Astrocyte (in vitro differentiated cells and primary cell): ENCODE data around the gene MYO5B. TPM values are rescaled to one million over a fixed set of nuclear protein-coding genes. Genes with fewer than 3 reads are reported as not detected.
A peak's percentile ranks its signal among the peaks of the same experiment; 100 is the strongest.
"Not testable (repeated sequence)": the region's sequence is repeated elsewhere in the genome, so short reads cannot be mapped to it uniquely, and the experiment has no call there.

Source experiments
- DNase-seq: peaks from one replicate; pipeline ENCODE4 v3.0.0-alpha.2; 2010; ENCODE audit warnings: low read depth
- FAIRE-seq: peaks from 2 replicates; lab custom pipeline; 2011; peaks lifted over from hg19 to GRCh38; lab: Jason Lieb, UNC
- H2AFZ ChIP-seq: 2 replicates; pipeline ENCODE4 v1.6.0; 2012; ENCODE audit warnings: low read depth, low read length, inconsistent platforms
- H3K27ac ChIP-seq: 2 replicates; pipeline ENCODE4 v1.5.1; 2011; ENCODE audit warnings: low read depth, low read length, inconsistent platforms
- H3K27me3 ChIP-seq: 2 replicates; pipeline ENCODE4 v1.6.0; 2011; ENCODE audit warnings: low read length, inconsistent platforms; ENCODE audit not compliant: insufficient read depth
- H3K36me3 ChIP-seq: 2 replicates; pipeline ENCODE4 v1.5.1; 2011; ENCODE audit warnings: low read length, inconsistent platforms; ENCODE audit not compliant: insufficient read depth
- H3K4me1 ChIP-seq: 2 replicates; pipeline ENCODE4 v1.5.1; 2011; ENCODE audit warnings: low read length, inconsistent platforms; ENCODE audit not compliant: insufficient read depth
- H3K4me2 ChIP-seq: 2 replicates; pipeline ENCODE4 v1.6.0; 2012; ENCODE audit warnings: low read length, inconsistent platforms
- H3K4me3 ChIP-seq: 2 replicates; pipeline ENCODE4 v1.5.1; 2011; ENCODE audit warnings: low read depth, mild to moderate bottlenecking, low read length, inconsistent platforms; ENCODE audit not compliant: insufficient read depth
- H3K79me2 ChIP-seq: 2 replicates; pipeline ENCODE4 v1.6.0; 2012; ENCODE audit warnings: mild to moderate bottlenecking, low read length, inconsistent platforms; ENCODE audit not compliant: insufficient read depth
- H3K9ac ChIP-seq: 2 replicates; pipeline ENCODE4 v1.6.0; 2012; ENCODE audit warnings: mild to moderate bottlenecking, low read length, inconsistent platforms
- H3K9me3 ChIP-seq: 2 replicates; pipeline ENCODE4 v1.5.1; 2012; ENCODE audit warnings: low read depth, mild to moderate bottlenecking, low read length, inconsistent platforms; ENCODE audit not compliant: insufficient read depth
- H4K20me1 ChIP-seq: 2 replicates; pipeline ENCODE4 v1.6.0; 2012; ENCODE audit warnings: low read length, inconsistent platforms; ENCODE audit not compliant: insufficient read depth
- H3K27ac Mint-ChIP-seq: one replicate; pipeline ENCODE4 v1.8.0; 2021; ENCODE audit warnings: mild to moderate bottlenecking, mixed read lengths; ENCODE audit not compliant: unreplicated experiment
- H3K27me3 Mint-ChIP-seq: one replicate; pipeline ENCODE4 v1.8.0; 2021; ENCODE audit warnings: low read depth, mixed read lengths; ENCODE audit not compliant: unreplicated experiment
- H3K36me3 Mint-ChIP-seq: one replicate; pipeline ENCODE4 v1.8.0; 2021; ENCODE audit warnings: low read depth, mixed read lengths; ENCODE audit not compliant: unreplicated experiment
- H3K4me1 Mint-ChIP-seq: one replicate; pipeline ENCODE4 v1.8.0; 2021; ENCODE audit warnings: low read depth, mixed read lengths; ENCODE audit not compliant: unreplicated experiment
- H3K4me3 Mint-ChIP-seq: one replicate; pipeline ENCODE4 v1.8.0; 2021; ENCODE audit warnings: mild to moderate bottlenecking, moderate library complexity, mixed read lengths; ENCODE audit not compliant: unreplicated experiment
- H3K9me3 Mint-ChIP-seq: one replicate; pipeline ENCODE4 v1.8.0; 2021; ENCODE audit warnings: mild to moderate bottlenecking, mixed read lengths; ENCODE audit not compliant: unreplicated experiment
- EZH2 ChIP-seq: IDR thresholded peaks from 2 replicates; pipeline ENCODE4 v1.6.1; 2012; ENCODE audit warnings: mild to moderate bottlenecking, low read length, inconsistent platforms; ENCODE audit not compliant: insufficient read depth
- total RNA-seq: library from RNA; stranded (reverse); gene quantifications from 2 replicates; pipeline ENCODE4 v1.2.1, GENCODE V29; 2021
- TF ChIP-seq, protein P1 (sequence below): IDR thresholded peaks from 2 replicates; pipeline ENCODE4 v1.5.1; 2011; ENCODE audit warnings: low read depth, mild to moderate bottlenecking, inconsistent platforms, low read length, moderate library complexity; ENCODE audit not compliant: insufficient read depth

MYO5B gene
- total RNA-seq, 1 donor from 2014 or later: 8.3 TPM

- H3K9ac ChIP-seq: no peak overlapping the region
- no peaks in the 10 kb centered on the region for H3K27me3 ChIP-seq
- H3K27me3 Mint-ChIP-seq: no peaks in the 10 kb centered on the region
- H3K79me2 ChIP-seq: no peaks in the 10 kb centered on the region
- peaks cover 16% of the 10 kb centered on the region for H3K36me3 Mint-ChIP-seq
- no peaks in the 10 kb centered on the region for H4K20me1 ChIP-seq
- no peak overlapping the region for H2AFZ ChIP-seq
- H3K27ac Mint-ChIP-seq: no peak overlapping the region
- TF ChIP-seq, protein P1, sequence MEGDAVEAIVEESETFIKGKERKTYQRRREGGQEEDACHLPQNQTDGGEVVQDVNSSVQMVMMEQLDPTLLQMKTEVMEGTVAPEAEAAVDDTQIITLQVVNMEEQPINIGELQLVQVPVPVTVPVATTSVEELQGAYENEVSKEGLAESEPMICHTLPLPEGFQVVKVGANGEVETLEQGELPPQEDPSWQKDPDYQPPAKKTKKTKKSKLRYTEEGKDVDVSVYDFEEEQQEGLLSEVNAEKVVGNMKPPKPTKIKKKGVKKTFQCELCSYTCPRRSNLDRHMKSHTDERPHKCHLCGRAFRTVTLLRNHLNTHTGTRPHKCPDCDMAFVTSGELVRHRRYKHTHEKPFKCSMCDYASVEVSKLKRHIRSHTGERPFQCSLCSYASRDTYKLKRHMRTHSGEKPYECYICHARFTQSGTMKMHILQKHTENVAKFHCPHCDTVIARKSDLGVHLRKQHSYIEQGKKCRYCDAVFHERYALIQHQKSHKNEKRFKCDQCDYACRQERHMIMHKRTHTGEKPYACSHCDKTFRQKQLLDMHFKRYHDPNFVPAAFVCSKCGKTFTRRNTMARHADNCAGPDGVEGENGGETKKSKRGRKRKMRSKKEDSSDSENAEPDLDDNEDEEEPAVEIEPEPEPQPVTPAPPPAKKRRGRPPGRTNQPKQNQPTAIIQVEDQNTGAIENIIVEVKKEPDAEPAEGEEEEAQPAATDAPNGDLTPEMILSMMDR: no peak
- no peak for TF ChIP-seq EZH2
- FAIRE-seq: no peak
- no peak for DNase-seq
- no peak overlapping the region for H3K4me2 ChIP-seq
- H3K36me3 ChIP-seq: peaks cover 11% of the 10 kb centered on the region
- no peak overlapping the region for H3K4me3 ChIP-seq
- peaks cover 2% of the 10 kb centered on the region for H3K9me3 Mint-ChIP-seq
- H3K4me3 Mint-ChIP-seq: no peak overlapping the region
- no peaks in the 10 kb centered on the region for H3K9me3 ChIP-seq
- no peak overlapping the region for H3K27ac ChIP-seq
- H3K4me1 Mint-ChIP-seq: peaks cover 11% of the 10 kb centered on the region
- H3K4me1 ChIP-seq: peaks cover 2% of the 10 kb centered on the region
Measured at GRCh38 chr18:49798001-49798400, 396.9 kb downstream of the MYO5B start.

GRCh38 chr18:49795612-49796552 lies 399.1 kb downstream of the MYO5B start:
- Histone ChIP-seq H3K9ac (no peak overlapping the region), H2AFZ (no peak overlapping the region), H3K27me3 (no peaks in the 10 kb centered on the region), H4K20me1 (no peaks in the 10 kb centered on the region), H3K36me3 (peaks cover 14% of the 10 kb centered on the region), H3K4me2 (no peak overlapping the region), H3K4me1 (peaks cover 2% of the 10 kb centered on the region), H3K9me3 (no peaks in the 10 kb centered on the region), H3K4me3 (no peak overlapping the region), H3K79me2 (no peaks in the 10 kb centered on the region), H3K27ac (no peak overlapping the region)
- H3K36me3 Mint-ChIP-seq: peaks cover 13% of the 10 kb centered on the region
- DNase-seq (peak; percentile 26), FAIRE-seq (peak; percentile 49)
- no peak for TF ChIP-seq EZH2
- peaks cover 11% of the 10 kb centered on the region for H3K4me1 Mint-ChIP-seq
- no peak overlapping the region for H3K4me3 Mint-ChIP-seq
- peaks cover 2% of the 10 kb centered on the region for H3K9me3 Mint-ChIP-seq
- no peaks in the 10 kb centered on the region for H3K27me3 Mint-ChIP-seq
- peak overlapping the region; percentile 28 for H3K27ac Mint-ChIP-seq

DNA sequence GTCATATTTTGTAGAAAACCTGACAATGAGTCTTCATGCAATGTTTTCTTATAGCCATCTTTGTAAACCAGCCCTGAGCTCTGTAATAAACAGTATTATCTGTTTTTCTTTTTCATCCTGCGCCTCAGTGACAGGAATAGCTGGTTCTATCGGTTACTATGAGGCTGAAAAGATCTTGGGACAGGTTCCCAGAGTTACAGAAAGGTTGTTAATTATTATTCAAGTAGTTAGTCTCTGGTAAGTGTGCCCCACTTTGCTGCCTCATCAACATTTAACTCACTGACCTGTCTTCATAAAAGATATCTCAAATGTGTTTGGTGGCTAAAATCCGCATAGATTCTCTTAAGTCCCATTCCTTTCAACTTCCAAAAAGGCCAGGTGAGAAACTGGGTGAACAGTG lies 400.2 kb downstream of the MYO5B start:
- no peak overlapping the region for H2AFZ ChIP-seq
- peaks cover 12% of the 10 kb centered on the region for H3K36me3 Mint-ChIP-seq
- H3K4me3 Mint-ChIP-seq: no peak overlapping the region
- H3K27ac ChIP-seq: no peak overlapping the region
- DNase-seq (no peak), FAIRE-seq (no peak)
- H3K27me3 ChIP-seq: no peaks in the 10 kb centered on the region
- H3K36me3 ChIP-seq: peaks cover 14% of the 10 kb centered on the region
- peaks cover 2% of the 10 kb centered on the region for H3K4me1 ChIP-seq
- no peak overlapping the region for H3K9ac ChIP-seq
- no peak overlapping the region for H3K27ac Mint-ChIP-seq
- TF ChIP-seq, protein P1: no peak
- no peak for TF ChIP-seq EZH2
- no peaks in the 10 kb centered on the region for H3K79me2 ChIP-seq
- H3K27me3 Mint-ChIP-seq: no peaks in the 10 kb centered on the region
- H4K20me1 ChIP-seq: no peaks in the 10 kb centered on the region
- H3K4me3 ChIP-seq: no peak overlapping the region
- H3K9me3 Mint-ChIP-seq: no peaks in the 10 kb centered on the region
- no peaks in the 10 kb centered on the region for H3K9me3 ChIP-seq
- peaks cover 13% of the 10 kb centered on the region for H3K4me1 Mint-ChIP-seq
- H3K4me2 ChIP-seq: no peak overlapping the region

DNA sequence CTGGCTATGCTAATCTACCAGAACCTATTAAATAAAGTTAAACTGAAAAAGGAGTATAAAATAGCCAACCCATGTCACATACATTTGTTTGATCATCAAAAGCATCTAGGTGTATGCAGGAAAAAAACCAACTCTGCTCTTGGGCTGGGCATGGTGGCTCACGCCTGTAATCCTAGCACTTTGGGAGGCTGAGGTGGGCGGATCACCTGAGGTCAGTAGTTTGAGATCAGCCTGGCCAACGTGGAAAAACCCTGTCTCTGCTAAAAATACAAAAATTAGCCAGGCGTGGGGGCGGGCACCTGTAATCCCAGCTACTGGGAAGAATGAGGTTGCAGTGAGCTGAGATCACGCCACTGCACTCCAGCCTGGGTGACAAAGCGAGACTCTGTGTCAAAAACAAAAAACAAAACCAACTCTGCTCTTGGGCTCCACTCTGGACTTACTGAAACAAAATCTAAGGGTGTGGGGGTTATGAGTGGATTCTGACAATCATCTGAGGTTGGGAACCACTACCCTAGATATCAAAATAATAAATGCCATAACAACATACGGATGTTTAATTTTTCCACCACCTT lies 405.3 kb downstream of the MYO5B start:
- H3K9me3 Mint-ChIP-seq, H3K9me3 ChIP-seq, H3K36me3 Mint-ChIP-seq, H3K4me1 ChIP-seq, H3K4me2 ChIP-seq, H3K27ac Mint-ChIP-seq, H3K27me3 Mint-ChIP-seq, FAIRE-seq, DNase-seq, H3K27me3 ChIP-seq, H3K79me2 ChIP-seq, H2AFZ ChIP-seq, H4K20me1 ChIP-seq, H3K4me3 ChIP-seq, H3K27ac ChIP-seq, H3K9ac ChIP-seq, H3K4me3 Mint-ChIP-seq: not testable (repeated sequence)
- peaks cover 19% of the 10 kb centered on the region for H3K36me3 ChIP-seq
- H3K4me1 Mint-ChIP-seq: peaks cover 18% of the 10 kb centered on the region
